ENCODE measurements around the gene MSRB1.

Gene MSRB1

DNA sequence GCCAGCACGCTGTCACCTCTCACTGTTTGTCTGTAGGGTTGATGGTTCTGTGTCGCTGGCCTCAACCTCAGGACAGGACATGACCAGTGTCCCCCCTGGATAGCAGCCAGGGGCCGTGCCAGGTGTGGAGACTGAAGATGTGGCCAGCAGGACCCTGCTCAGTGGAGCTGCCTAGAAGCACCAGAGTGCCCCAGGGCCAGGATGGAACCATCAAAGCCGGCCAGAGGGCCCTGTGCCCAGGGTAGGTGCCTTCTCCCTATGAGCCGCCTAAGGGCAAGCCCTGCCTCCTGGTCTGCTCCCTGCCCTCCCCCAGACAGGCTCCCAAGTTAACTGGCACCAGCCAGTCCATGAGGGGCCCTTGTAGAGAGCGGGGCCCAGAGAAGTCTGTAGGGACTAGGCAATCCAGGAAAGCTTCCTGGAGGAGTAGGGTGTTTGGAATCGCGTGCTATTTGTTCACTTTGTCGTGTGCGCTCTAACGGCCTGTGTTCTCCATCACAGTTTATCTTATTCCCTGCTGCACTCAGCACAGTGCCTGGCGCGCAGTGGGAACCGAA is 15.8 kb upstream of the MSRB1 start:
- TF ChIP-seq CREB1 (IDR thresholded peaks at IDR 0.05; ENCODE audit: low read depth) (no peak), TEAD4 (IDR thresholded peaks at IDR 0.05) (no peak), ZBTB7A (IDR thresholded peaks at IDR 0.05; ENCODE audit: low read depth) (no peak), RAD21 (IDR thresholded peaks at IDR 0.05; ENCODE audit: low read depth) (no peak), CEBPB (IDR thresholded peaks at IDR 0.05) (no peak), TCF12 (IDR thresholded peaks at IDR 0.05; ENCODE audit: low read depth) (no peak), YY1 (IDR thresholded peaks at IDR 0.05; ENCODE audit: low read depth) (no peak), EGR1 (IDR thresholded peaks at IDR 0.05) (no peak), FOXM1 (IDR thresholded peaks at IDR 0.05; ENCODE audit: borderline replicate concordance, low read depth) (no peak), TAF1 (IDR thresholded peaks at IDR 0.05; ENCODE audit: low read depth) (no peak), EP300 (IDR thresholded peaks at IDR 0.05; ENCODE audit: borderline replicate concordance) (no peak), NFIC (IDR thresholded peaks at IDR 0.05) (no peak)
- TF ChIP-seq, protein P1, sequence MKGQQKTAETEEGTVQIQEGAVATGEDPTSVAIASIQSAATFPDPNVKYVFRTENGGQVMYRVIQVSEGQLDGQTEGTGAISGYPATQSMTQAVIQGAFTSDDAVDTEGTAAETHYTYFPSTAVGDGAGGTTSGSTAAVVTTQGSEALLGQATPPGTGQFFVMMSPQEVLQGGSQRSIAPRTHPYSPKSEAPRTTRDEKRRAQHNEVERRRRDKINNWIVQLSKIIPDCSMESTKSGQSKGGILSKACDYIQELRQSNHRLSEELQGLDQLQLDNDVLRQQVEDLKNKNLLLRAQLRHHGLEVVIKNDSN (IDR thresholded peaks at IDR 0.05), result no peak
- TF ChIP-seq, protein P2, sequence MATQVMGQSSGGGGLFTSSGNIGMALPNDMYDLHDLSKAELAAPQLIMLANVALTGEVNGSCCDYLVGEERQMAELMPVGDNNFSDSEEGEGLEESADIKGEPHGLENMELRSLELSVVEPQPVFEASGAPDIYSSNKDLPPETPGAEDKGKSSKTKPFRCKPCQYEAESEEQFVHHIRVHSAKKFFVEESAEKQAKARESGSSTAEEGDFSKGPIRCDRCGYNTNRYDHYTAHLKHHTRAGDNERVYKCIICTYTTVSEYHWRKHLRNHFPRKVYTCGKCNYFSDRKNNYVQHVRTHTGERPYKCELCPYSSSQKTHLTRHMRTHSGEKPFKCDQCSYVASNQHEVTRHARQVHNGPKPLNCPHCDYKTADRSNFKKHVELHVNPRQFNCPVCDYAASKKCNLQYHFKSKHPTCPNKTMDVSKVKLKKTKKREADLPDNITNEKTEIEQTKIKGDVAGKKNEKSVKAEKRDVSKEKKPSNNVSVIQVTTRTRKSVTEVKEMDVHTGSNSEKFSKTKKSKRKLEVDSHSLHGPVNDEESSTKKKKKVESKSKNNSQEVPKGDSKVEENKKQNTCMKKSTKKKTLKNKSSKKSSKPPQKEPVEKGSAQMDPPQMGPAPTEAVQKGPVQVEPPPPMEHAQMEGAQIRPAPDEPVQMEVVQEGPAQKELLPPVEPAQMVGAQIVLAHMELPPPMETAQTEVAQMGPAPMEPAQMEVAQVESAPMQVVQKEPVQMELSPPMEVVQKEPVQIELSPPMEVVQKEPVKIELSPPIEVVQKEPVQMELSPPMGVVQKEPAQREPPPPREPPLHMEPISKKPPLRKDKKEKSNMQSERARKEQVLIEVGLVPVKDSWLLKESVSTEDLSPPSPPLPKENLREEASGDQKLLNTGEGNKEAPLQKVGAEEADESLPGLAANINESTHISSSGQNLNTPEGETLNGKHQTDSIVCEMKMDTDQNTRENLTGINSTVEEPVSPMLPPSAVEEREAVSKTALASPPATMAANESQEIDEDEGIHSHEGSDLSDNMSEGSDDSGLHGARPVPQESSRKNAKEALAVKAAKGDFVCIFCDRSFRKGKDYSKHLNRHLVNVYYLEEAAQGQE (IDR thresholded peaks at IDR 0.05; ENCODE audit: low read depth), result no peak
- TF ChIP-seq, protein P3, sequence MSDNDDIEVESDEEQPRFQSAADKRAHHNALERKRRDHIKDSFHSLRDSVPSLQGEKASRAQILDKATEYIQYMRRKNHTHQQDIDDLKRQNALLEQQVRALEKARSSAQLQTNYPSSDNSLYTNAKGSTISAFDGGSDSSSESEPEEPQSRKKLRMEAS (IDR thresholded peaks at IDR 0.05), result no peak

DNA sequence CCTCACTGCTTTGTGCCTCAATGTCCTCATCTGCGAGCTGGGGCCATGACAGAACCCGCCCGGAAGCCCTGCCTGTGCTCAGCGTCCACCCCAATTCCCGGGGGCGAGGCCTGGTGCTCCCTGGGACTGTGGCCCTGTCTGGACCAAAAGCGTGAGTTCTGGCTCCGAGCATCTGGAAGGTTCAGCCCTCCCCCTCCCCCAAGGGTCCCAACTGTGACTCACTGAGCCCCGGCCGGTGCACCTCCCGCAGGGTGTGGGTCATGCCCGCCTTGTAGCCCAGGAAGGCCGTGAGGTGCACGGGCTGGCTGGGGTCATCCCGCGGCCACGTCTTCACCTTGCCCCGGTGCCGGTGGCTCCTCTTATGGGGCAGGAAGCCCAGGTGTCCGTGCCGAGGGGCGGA is 10.7 kb upstream of the MSRB1 start:
- TF ChIP-seq YY1 (IDR thresholded peaks at IDR 0.05; ENCODE audit: low read depth) (no peak), RAD21 (IDR thresholded peaks at IDR 0.05; ENCODE audit: low read depth) (no peak), TEAD4 (IDR thresholded peaks at IDR 0.05) (no peak), NFIC (IDR thresholded peaks at IDR 0.05) (no peak), EGR1 (IDR thresholded peaks at IDR 0.05) (no peak), CREB1 (IDR thresholded peaks at IDR 0.05; ENCODE audit: low read depth) (no peak), ZBTB7A (IDR thresholded peaks at IDR 0.05; ENCODE audit: low read depth) (no peak), CEBPB (IDR thresholded peaks at IDR 0.05) (no peak), TAF1 (IDR thresholded peaks at IDR 0.05; ENCODE audit: low read depth) (no peak), EP300 (IDR thresholded peaks at IDR 0.05; ENCODE audit: borderline replicate concordance) (no peak)
- TF ChIP-seq, protein P2 (IDR thresholded peaks at IDR 0.05; ENCODE audit: low read depth), result no peak
- TF ChIP-seq, protein P1 (IDR thresholded peaks at IDR 0.05), result no peak
- TF ChIP-seq, protein P3 (IDR thresholded peaks at IDR 0.05), result no peak

DNA sequence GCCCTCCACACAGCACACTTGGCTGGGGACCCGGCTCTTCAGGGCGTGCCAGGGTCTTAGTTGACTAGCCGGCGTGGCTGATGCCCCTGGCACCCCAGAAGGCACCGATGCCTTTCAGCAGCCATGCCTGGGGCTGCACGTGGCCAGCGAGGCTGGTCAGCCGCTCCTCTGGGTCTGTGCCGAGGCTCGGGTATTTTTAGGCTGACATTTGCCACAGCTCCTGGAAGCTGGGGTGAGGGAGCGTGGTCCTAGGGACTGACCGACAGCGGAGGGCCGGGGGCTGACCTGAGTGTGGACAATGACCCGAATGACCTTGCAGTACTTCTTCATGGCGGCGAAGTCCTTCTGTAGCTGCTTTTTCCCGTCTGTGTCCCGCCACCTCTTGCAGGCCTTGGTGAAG is 7.6 kb upstream of the MSRB1 start:
- no peak for TF ChIP-seq CREB1 (IDR thresholded peaks at IDR 0.05; ENCODE audit: low read depth)
- TF ChIP-seq FOXM1 (IDR thresholded peaks at IDR 0.05; ENCODE audit: borderline replicate concordance, low read depth), result no peak
- TF ChIP-seq EP300 (IDR thresholded peaks at IDR 0.05; ENCODE audit: borderline replicate concordance), result no peak
- no peak for TF ChIP-seq TEAD4 (IDR thresholded peaks at IDR 0.05)
- TF ChIP-seq, protein P3 (IDR thresholded peaks at IDR 0.05), result no peak
- TF ChIP-seq, protein P2 (IDR thresholded peaks at IDR 0.05; ENCODE audit: low read depth), result no peak
- no peak for TF ChIP-seq EGR1 (IDR thresholded peaks at IDR 0.05)
- TF ChIP-seq TAF1 (IDR thresholded peaks at IDR 0.05; ENCODE audit: low read depth), result no peak

DNA sequence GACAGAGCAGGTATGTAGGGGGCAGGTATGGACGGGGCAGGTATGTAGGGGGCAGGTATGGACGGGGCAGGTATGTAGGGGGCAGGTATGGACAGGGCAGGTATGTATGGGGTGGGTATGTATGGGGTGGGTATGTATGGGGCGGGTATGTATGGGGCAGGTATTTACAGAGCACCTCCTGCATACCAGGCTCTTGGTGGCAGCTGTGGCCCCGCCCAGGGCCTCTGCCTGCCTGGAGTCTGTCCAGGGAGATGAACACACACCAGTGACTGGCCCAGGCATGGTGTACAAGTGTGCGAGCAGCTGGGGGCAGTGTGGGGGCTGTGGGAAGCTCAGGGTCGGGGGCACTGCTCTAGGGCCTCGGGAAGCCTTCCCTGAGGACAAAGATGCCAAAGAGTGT is 7.0 kb upstream of the MSRB1 start:
- TF ChIP-seq EP300 (IDR thresholded peaks at IDR 0.05; ENCODE audit: borderline replicate concordance), result no peak
- no peak for TF ChIP-seq TEAD4 (IDR thresholded peaks at IDR 0.05)

All from Ishikawa (cell line).